ENCODE results near the gene LATS1.

DNA sequence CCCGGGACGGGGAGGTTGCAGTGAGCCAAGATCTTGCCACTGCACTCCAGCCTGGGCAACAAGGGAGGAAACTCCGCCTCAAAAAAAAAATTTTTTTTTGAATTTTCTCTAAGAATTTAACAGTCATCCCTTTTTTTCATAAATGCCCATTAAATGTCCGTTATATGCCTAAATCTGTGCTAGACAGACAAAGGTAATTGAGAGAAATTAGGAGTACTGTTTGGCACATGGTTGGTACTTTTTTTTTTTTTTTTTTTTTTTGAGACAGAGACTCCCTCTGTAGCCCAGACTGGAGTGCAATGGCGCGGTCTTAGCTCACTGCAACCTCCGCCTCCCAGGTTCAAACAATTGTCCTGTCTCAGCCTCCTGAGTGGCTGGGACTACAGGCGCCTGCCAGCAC lies 33.3 kb upstream of the LATS1 start:
- TF ChIP-seq POLR2A (IDR thresholded peaks at IDR 0.05) (no peak), EP300 (IDR thresholded peaks at IDR 0.05) (no peak), POLR2AphosphoS5 (IDR thresholded peaks at IDR 0.05) (no peak)
- TF ChIP-seq, protein P1, sequence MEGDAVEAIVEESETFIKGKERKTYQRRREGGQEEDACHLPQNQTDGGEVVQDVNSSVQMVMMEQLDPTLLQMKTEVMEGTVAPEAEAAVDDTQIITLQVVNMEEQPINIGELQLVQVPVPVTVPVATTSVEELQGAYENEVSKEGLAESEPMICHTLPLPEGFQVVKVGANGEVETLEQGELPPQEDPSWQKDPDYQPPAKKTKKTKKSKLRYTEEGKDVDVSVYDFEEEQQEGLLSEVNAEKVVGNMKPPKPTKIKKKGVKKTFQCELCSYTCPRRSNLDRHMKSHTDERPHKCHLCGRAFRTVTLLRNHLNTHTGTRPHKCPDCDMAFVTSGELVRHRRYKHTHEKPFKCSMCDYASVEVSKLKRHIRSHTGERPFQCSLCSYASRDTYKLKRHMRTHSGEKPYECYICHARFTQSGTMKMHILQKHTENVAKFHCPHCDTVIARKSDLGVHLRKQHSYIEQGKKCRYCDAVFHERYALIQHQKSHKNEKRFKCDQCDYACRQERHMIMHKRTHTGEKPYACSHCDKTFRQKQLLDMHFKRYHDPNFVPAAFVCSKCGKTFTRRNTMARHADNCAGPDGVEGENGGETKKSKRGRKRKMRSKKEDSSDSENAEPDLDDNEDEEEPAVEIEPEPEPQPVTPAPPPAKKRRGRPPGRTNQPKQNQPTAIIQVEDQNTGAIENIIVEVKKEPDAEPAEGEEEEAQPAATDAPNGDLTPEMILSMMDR (IDR thresholded peaks at IDR 0.05) = no peak
